Calu3 (cell line): Measurements from ENCODE around the gene SPANXN4. TPM values are rescaled to one million over a fixed set of nuclear protein-coding genes. Genes with fewer than 3 reads are reported as not detected.

Experiments
- BruUV-seq: library from RNA; stranded (reverse); fragments of 400-500 nt; replicated peaks from 2 replicates; lab custom pipeline; 2021; lab: Mats Ljungman, UMichigan
- CTCF ChIA-PET: fragments of 300-600 bp; sonication (Branson Sonifier 250); formaldehyde crosslinking; loops from one replicate; lab custom pipeline; 2022; ENCODE audit warnings: antibody characterized with exemption; lab: Charles Lee
- DNase-seq: peaks from one replicate; pipeline ENCODE4 v3.0.0; 2022
- H3K27ac Mint-ChIP-seq: one replicate; pipeline ENCODE4 v1.8.0; 2022; ENCODE audit warnings: mixed read lengths; ENCODE audit not compliant: unreplicated experiment
- H3K27me3 Mint-ChIP-seq: one replicate; pipeline ENCODE4 v1.8.0; 2022; ENCODE audit warnings: mixed read lengths; ENCODE audit not compliant: unreplicated experiment
- H3K36me3 Mint-ChIP-seq: one replicate; pipeline ENCODE4 v1.8.0; 2022; ENCODE audit warnings: mild to moderate bottlenecking, moderate library complexity, mixed read lengths; ENCODE audit not compliant: insufficient read depth, unreplicated experiment
- H3K4me1 Mint-ChIP-seq: one replicate; pipeline ENCODE4 v1.8.0; 2022; ENCODE audit warnings: mild to moderate bottlenecking, low read depth, mixed read lengths; ENCODE audit not compliant: unreplicated experiment
- H3K4me3 Mint-ChIP-seq: one replicate; pipeline ENCODE4 v1.8.0; 2022; ENCODE audit warnings: mild to moderate bottlenecking, low read depth, moderate library complexity, mixed read lengths; ENCODE audit not compliant: unreplicated experiment
- H3K9me3 Mint-ChIP-seq: one replicate; pipeline ENCODE4 v1.8.0; 2022; ENCODE audit warnings: low read depth, mixed read lengths; ENCODE audit not compliant: unreplicated experiment
- CTCF ChIP-seq: fragments of 200-600 bp; IDR thresholded peaks from one replicate; pipeline ENCODE4 v1.8.0; 2022; ENCODE audit warnings: antibody characterized with exemption; ENCODE audit not compliant: unreplicated experiment
- intact Hi-C: fragments of 100-400 bp; cut with micrococcal nuclease; formaldehyde crosslinking; loops from one replicate; pipeline ENCODE4 v1.10.0; 2022; ENCODE audit not compliant: unreplicated experiment
- total RNA-seq: library from RNA; stranded (reverse); gene quantifications from 2 replicates; pipeline ENCODE4 v1.2.3, GENCODE V29; 2022

The SPANXN4 gene
- total RNA-seq, 1 experiment from 2014 or later = not detected

DNA sequence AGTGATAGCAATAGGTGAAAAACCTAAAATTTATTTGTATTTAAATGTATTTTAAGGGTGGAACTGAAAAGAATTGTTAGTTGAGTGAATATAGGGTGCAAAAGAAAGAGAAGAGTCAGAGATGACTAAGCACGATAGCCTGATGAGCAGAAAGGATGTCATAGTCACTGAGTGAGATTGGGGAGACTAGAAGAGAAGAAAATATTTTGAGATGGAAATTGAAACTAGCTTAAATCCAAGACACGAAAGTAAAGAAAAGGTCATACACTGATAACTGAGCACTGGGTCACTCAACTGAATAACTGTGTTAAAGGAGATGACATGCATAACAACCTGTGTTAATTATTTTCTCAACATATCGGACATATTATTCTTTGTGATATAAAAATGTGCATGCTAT, 55.5 kb downstream of the SPANXN4 start:
- intact Hi-C loops = no loop called here
- peaks cover 18% of the 10 kb centered on the region for H3K9me3 Mint-ChIP-seq
- H3K27ac Mint-ChIP-seq = no peak overlapping the region

GRCh38 chrX:143082537-143082936, 56.8 kb downstream of the SPANXN4 start:
- no peaks in the 10 kb centered on the region for H3K4me1 Mint-ChIP-seq
- intact Hi-C loops = no loop called here
- H3K27me3 Mint-ChIP-seq = no peaks in the 10 kb centered on the region
- TF ChIP-seq CTCF = no peak
- H3K36me3 Mint-ChIP-seq = no peaks in the 10 kb centered on the region
- no peak overlapping the region for H3K27ac Mint-ChIP-seq
- H3K4me3 Mint-ChIP-seq = no peak overlapping the region
- DNase-seq = no peak
- no TSS peak for BruUV-seq
- CTCF ChIA-PET = no interaction called here
- H3K9me3 Mint-ChIP-seq = peaks cover 10% of the 10 kb centered on the region

More for the DNA sequence above, 55.5 kb downstream of the SPANXN4 start:
- H3K4me3 Mint-ChIP-seq = no peak overlapping the region
- H3K27me3 Mint-ChIP-seq = no peaks in the 10 kb centered on the region
- no peaks in the 10 kb centered on the region for H3K4me1 Mint-ChIP-seq
- DNase-seq = no peak
- CTCF ChIA-PET = no interaction called here
- TF ChIP-seq CTCF = no peak
- BruUV-seq = no TSS peak
- no peaks in the 10 kb centered on the region for H3K36me3 Mint-ChIP-seq
